ENCODE measurements around the gene STX7.

STX7 gene

DNA sequence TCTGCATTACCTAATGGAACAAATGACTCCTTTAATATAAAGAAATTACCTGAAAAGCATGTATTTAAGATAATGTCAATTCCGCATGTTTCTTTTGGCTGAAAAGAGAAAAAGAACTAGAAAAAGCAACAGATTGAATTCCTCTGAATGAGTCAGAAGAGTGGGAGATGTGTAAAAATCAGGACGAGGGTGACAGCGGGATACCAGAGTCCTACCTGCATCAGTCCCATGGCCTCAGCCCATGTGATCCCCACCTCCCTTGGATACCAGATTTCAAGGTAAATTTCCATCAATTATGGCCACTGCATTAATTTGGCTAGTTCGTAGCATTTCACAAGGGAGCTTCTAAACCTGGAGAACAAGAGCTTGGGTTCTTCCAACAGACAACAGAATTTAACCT lies 101.6 kb downstream of the STX7 start:
- Histone ChIP-seq H3K9me3 (no peaks in the 10 kb centered on the region; the same call in 1 of the 2 replicates), H3K4me3 (ENCODE audit: low read depth, low read length) (no peak overlapping the region), H3K36me3 (no peaks in the 10 kb centered on the region), H3K27me3 (0 out of 2 replicates have a peak, but pooled peaks cover 3% of the 10 kb centered on the region), H3K4me1 (no peaks in the 10 kb centered on the region)
- DNase-seq = no peak
- TF ChIP-seq, protein P1, sequence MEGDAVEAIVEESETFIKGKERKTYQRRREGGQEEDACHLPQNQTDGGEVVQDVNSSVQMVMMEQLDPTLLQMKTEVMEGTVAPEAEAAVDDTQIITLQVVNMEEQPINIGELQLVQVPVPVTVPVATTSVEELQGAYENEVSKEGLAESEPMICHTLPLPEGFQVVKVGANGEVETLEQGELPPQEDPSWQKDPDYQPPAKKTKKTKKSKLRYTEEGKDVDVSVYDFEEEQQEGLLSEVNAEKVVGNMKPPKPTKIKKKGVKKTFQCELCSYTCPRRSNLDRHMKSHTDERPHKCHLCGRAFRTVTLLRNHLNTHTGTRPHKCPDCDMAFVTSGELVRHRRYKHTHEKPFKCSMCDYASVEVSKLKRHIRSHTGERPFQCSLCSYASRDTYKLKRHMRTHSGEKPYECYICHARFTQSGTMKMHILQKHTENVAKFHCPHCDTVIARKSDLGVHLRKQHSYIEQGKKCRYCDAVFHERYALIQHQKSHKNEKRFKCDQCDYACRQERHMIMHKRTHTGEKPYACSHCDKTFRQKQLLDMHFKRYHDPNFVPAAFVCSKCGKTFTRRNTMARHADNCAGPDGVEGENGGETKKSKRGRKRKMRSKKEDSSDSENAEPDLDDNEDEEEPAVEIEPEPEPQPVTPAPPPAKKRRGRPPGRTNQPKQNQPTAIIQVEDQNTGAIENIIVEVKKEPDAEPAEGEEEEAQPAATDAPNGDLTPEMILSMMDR (IDR thresholded peaks at IDR 0.05; ENCODE audit: low read depth, low read length) = no peak

DNA sequence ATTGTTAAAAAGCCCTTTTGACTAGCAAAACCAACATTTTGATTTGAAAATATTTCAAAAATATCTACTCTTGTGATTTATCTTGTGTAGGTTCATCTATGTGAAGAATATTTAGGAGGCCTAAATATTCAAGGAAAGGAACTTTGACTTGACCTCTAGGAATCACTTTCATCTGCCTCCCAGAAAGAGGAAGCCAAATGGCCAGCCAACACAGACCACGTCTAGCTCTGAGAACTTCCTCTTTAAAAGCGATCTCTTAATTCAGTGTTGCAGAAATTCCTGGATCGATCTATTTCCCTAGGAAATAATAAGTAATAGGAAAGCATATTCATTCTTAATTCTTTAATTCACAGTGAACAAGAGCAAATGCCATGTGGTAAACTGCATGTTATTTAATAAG lies 102.1 kb downstream of the STX7 start:
- no peaks in the 10 kb centered on the region; the same call in 1 of the 2 replicates for H3K9me3 ChIP-seq
- H3K36me3 ChIP-seq = no peaks in the 10 kb centered on the region
- DNase-seq = no peak
- no peaks in the 10 kb centered on the region for H3K4me1 ChIP-seq
- H3K4me3 ChIP-seq (ENCODE audit: low read depth, low read length) = no peak overlapping the region
- 0 out of 2 replicates have a peak, but pooled peaks cover 3% of the 10 kb centered on the region for H3K27me3 ChIP-seq
- TF ChIP-seq, protein P1 (IDR thresholded peaks at IDR 0.05; ENCODE audit: low read depth, low read length) = no peak

DNA sequence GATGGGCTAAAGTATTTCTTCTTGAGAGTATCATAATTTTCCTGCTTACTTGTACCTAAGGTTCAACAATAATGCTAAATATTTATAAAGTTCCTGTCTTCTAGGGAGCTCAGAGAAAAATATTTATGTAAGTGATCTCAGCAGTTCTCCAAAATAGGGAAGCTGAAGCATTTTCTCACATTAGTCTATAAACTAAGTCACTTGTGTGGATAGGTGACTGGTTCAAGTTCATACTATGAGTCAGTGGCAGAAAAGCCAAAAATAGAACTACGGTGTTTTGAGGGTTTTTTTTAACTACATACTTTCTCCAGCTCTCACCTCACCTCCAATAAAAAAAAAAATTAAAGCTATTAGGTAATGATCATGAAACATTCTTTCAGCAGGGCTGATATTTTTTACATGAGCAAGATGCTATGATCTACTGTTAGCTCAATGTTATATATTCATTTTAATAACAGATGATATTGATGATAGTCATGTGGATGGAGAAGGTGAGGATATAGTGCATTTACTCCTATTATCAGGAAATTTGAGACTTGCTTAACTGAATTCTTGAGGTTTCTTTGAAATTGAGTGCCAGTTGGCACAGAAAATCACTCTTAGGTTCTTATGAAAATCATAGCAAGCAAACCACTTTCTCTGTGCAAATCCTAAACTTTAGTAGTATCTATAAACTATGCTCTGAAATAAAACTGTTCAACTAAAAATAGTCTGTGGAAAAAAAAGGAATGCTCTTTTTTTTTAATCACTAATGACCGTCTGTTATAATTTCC lies 107.6 kb downstream of the STX7 start:
- peaks cover 37% of the 10 kb centered on the region for H3K27me3 ChIP-seq
- no peak overlapping the region for H3K4me3 ChIP-seq (ENCODE audit: low read depth, low read length)
- TF ChIP-seq, protein P1 (IDR thresholded peaks at IDR 0.05; ENCODE audit: low read depth, low read length) = no peak
- no peaks in the 10 kb centered on the region for H3K36me3 ChIP-seq
- H3K4me1 ChIP-seq = no peaks in the 10 kb centered on the region
- DNase-seq = no peak
- no peaks in the 10 kb centered on the region; the same call in 1 of the 2 replicates for H3K9me3 ChIP-seq

DNA sequence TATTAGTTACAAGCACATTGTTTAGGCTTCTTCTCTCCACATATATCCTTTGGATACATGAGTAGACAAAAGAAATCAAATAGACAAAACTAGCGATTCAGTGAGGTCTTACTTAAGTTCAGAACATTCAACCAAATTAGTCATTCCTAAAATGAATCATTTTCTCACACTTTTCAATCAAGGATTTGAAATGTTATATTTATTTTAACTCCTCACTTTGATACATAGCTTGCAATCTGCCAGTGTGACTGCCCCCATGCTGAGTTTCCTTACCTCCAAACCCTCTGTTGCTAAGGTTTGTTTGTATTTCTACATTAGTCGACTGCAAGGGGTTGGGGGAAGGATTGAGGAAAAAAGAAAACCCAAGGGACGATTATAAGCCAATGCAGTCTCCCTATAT lies 108.2 kb downstream of the STX7 start:
- H3K4me1 ChIP-seq = no peaks in the 10 kb centered on the region
- no peak overlapping the region for H3K4me3 ChIP-seq (ENCODE audit: low read depth, low read length)
- no peaks in the 10 kb centered on the region; the same call in 1 of the 2 replicates for H3K9me3 ChIP-seq
- peaks cover 42% of the 10 kb centered on the region for H3K27me3 ChIP-seq
- TF ChIP-seq, protein P1 (IDR thresholded peaks at IDR 0.05; ENCODE audit: low read depth, low read length) = no peak
- no peak for DNase-seq
- no peaks in the 10 kb centered on the region for H3K36me3 ChIP-seq

DNA sequence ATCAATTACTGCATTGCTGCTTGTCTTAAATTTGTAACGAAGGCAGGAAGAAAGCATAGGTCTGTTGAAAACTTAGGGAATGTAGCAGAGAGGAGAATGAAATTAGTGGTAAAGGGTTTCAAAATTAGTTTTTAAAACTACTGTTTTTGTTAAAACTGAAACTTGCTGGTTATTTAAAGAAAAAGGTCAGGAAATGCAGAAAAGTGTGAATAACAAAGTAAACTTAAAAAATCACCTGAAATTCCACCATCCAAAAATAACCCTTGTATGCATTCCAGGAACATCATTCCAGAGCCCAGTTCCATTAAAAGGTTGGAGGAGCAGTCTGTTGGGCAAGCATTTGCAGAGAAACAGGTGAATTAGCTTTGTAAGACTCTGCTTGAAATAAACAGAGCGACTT lies 108.6 kb downstream of the STX7 start:
- peaks cover 42% of the 10 kb centered on the region for H3K27me3 ChIP-seq

More for the DNA sequence above, 108.6 kb downstream of the STX7 start:
- no peaks in the 10 kb centered on the region for H3K36me3 ChIP-seq
- no peak overlapping the region for H3K4me3 ChIP-seq (ENCODE audit: low read depth, low read length)
- no peak for DNase-seq
- TF ChIP-seq, protein P1 (IDR thresholded peaks at IDR 0.05; ENCODE audit: low read depth, low read length) = no peak
- no peaks in the 10 kb centered on the region for H3K4me1 ChIP-seq
- H3K9me3 ChIP-seq = no peaks in the 10 kb centered on the region; the same call in 1 of the 2 replicates
